ENCODE results near the gene INPP5B.
"Not testable (repeated sequence)": the region's sequence is repeated elsewhere in the genome, so short reads cannot be mapped to it uniquely, and the experiment has no call there.

INPP5B gene

GRCh38 chr1:37946703-37947360 is at the start of gene INPP5B:
Gene INPP5B (minus strand): TSS chr1:37947053. CDS start chr1:37946308, 745 bp downstream.
- Mint-ChIP-seq H3K9me3 (no peaks in the 10 kb centered on the region), H3K4me1 (peaks cover 24% of the 10 kb centered on the region), H3K36me3 (no peaks in the 10 kb centered on the region), H3K27me3 (no peaks in the 10 kb centered on the region), H3K27ac (peak within 1 kb of the TSS; percentile 82), H3K4me3 (peak within 1 kb of the TSS; percentile 85)
- peak; percentile 88 for DNase-seq
- CTCF ChIA-PET: interaction anchor here (0.7 to 1.2 kb wide), 2 partner anchors 29 to 33 kb away, joined by 3 read pairs; no protein-coding TSS in a partner anchor

GRCh38 chr1:37995751-37996345 is 49.0 kb upstream of the INPP5B start:
- peak; percentile 33 for DNase-seq
- Mint-ChIP-seq H3K36me3 (peaks cover 2% of the 10 kb centered on the region), H3K27me3 (peaks cover 3% of the 10 kb centered on the region), H3K4me3 (peak overlapping the region; percentile 41), H3K4me1 (peaks cover 39% of the 10 kb centered on the region), H3K27ac (peak overlapping the region; percentile 37), H3K9me3 (no peaks in the 10 kb centered on the region)
- CTCF ChIA-PET: no interaction called here

- H3K4me1 Mint-ChIP-seq: peaks cover 39% of the 10 kb centered on the region
These were observed 48.2 kb upstream of the INPP5B start for GRCh38 chr1:37994886-37995566.

GRCh38 chr1:37989361-37989930 is 42.6 kb upstream of the INPP5B start:
- Mint-ChIP-seq H3K4me1 (peaks cover 25% of the 10 kb centered on the region), H3K27me3 (peaks cover 7% of the 10 kb centered on the region), H3K36me3 (peaks cover 23% of the 10 kb centered on the region), H3K9me3 (no peaks in the 10 kb centered on the region), H3K4me3 (peak overlapping the region; percentile 99), H3K27ac (peak overlapping the region; percentile 92)
- peak; percentile 67 for DNase-seq
- CTCF ChIA-PET: interaction anchor here (0.6 to 4.9 kb wide), 10 partner anchors 11 to 1674 kb away, joined by 3 to 37 read pairs (median 8); no protein-coding TSS in a partner anchor

More at GRCh38 chr1:37994886-37995566, 48.2 kb upstream of the INPP5B start:
- CTCF ChIA-PET: interaction anchor here (1.6 kb wide), 1 partner anchor 19 kb away, joined by 5 read pairs; no protein-coding TSS in a partner anchor
- peaks cover 6% of the 10 kb centered on the region for H3K27me3 Mint-ChIP-seq
- no peaks in the 10 kb centered on the region for H3K9me3 Mint-ChIP-seq
- H3K36me3 Mint-ChIP-seq: peaks cover 2% of the 10 kb centered on the region
- DNase-seq: no peak
- peak overlapping the region; percentile 85 for H3K27ac Mint-ChIP-seq
- H3K4me3 Mint-ChIP-seq: peak overlapping the region; percentile 55

GRCh38 chr1:37987679-37988078 is 40.8 kb upstream of the INPP5B start:
- peaks cover 21% of the 10 kb centered on the region for H3K4me1 Mint-ChIP-seq
- peak overlapping the region; percentile 62 for H3K27ac Mint-ChIP-seq
- no peaks in the 10 kb centered on the region for H3K9me3 Mint-ChIP-seq
- DNase-seq: no peak
- peak overlapping the region; percentile 17 for H3K4me3 Mint-ChIP-seq
- peaks cover 7% of the 10 kb centered on the region for H3K27me3 Mint-ChIP-seq
- peaks cover 30% of the 10 kb centered on the region for H3K36me3 Mint-ChIP-seq
- CTCF ChIA-PET: interaction anchor here (1.3 kb wide), 1 partner anchor 38 kb away, joined by 4 read pairs; no protein-coding TSS in a partner anchor

GRCh38 chr1:37983546-37983945 is 36.7 kb upstream of the INPP5B start:
- Mint-ChIP-seq H3K27ac (no peak overlapping the region), H3K36me3 (peaks cover 59% of the 10 kb centered on the region)
- CTCF ChIA-PET: interaction anchor here (0.6 kb wide), 1 partner anchor 27 kb away, joined by 3 read pairs; no protein-coding TSS in a partner anchor

GRCh38 chr1:37978541-37978940 is 31.7 kb upstream of the INPP5B start:
- no peak overlapping the region for H3K4me3 Mint-ChIP-seq
- H3K27ac Mint-ChIP-seq: no peak overlapping the region
- DNase-seq: no peak
- H3K36me3 Mint-ChIP-seq: peaks cover 60% of the 10 kb centered on the region
- peaks cover 4% of the 10 kb centered on the region for H3K9me3 Mint-ChIP-seq
- CTCF ChIA-PET: no interaction called here
- no peaks in the 10 kb centered on the region for H3K27me3 Mint-ChIP-seq
- H3K4me1 Mint-ChIP-seq: no peaks in the 10 kb centered on the region

More at GRCh38 chr1:37983546-37983945, 36.7 kb upstream of the INPP5B start:
- Mint-ChIP-seq H3K27me3 (no peaks in the 10 kb centered on the region), H3K4me1 (peaks cover 11% of the 10 kb centered on the region), H3K4me3 (no peak overlapping the region), H3K9me3 (no peaks in the 10 kb centered on the region)
- DNase-seq: no peak

- not testable (repeated sequence) for H3K27me3 Mint-ChIP-seq, H3K9me3 Mint-ChIP-seq, H3K27ac Mint-ChIP-seq, H3K4me3 Mint-ChIP-seq, H3K4me1 Mint-ChIP-seq
- CTCF ChIA-PET: interaction anchor here (1.2 to 1.3 kb wide), 2 partner anchors 84 to 283 kb away, joined by 3 to 5 read pairs; partner anchors contain the start of gene CDCA8
- peaks cover 73% of the 10 kb centered on the region for H3K36me3 Mint-ChIP-seq
- DNase-seq: peak; percentile 25
These were observed 28.2 kb upstream of the INPP5B start for GRCh38 chr1:37975083-37975482.

- H3K4me1 Mint-ChIP-seq: no peaks in the 10 kb centered on the region
- peaks cover 4% of the 10 kb centered on the region for H3K9me3 Mint-ChIP-seq
- no peaks in the 10 kb centered on the region for H3K27me3 Mint-ChIP-seq
- no peak overlapping the region for H3K4me3 Mint-ChIP-seq
- H3K36me3 Mint-ChIP-seq: peaks cover 73% of the 10 kb centered on the region
- CTCF ChIA-PET: interaction anchor here (1.3 kb wide), 1 partner anchor 83 kb away, joined by 5 read pairs; no protein-coding TSS in a partner anchor
- H3K27ac Mint-ChIP-seq: no peak overlapping the region
- no peak for DNase-seq
These were observed 27.7 kb upstream of the INPP5B start for GRCh38 chr1:37974567-37974966.

- H3K4me3 Mint-ChIP-seq, H3K4me1 Mint-ChIP-seq, H3K27ac Mint-ChIP-seq, DNase-seq, H3K27me3 Mint-ChIP-seq, CTCF ChIA-PET, H3K9me3 Mint-ChIP-seq: not testable (repeated sequence)
- H3K36me3 Mint-ChIP-seq: peaks cover 73% of the 10 kb centered on the region
These were observed 26.8 kb upstream of the INPP5B start for GRCh38 chr1:37973684-37974083.

GRCh38 chr1:37965301-37965700 is 18.4 kb upstream of the INPP5B start:
- no peaks in the 10 kb centered on the region for H3K27me3 Mint-ChIP-seq
- H3K36me3 Mint-ChIP-seq: peaks cover 46% of the 10 kb centered on the region
- CTCF ChIA-PET: no interaction called here
- H3K4me1 Mint-ChIP-seq: no peaks in the 10 kb centered on the region
- H3K4me3 Mint-ChIP-seq: no peak overlapping the region
- H3K27ac Mint-ChIP-seq: no peak overlapping the region
- no peaks in the 10 kb centered on the region for H3K9me3 Mint-ChIP-seq
- no peak for DNase-seq

- H3K4me1 Mint-ChIP-seq: not testable (repeated sequence)
These were observed 17.3 kb upstream of the INPP5B start for GRCh38 chr1:37964106-37964505.

GRCh38 chr1:37958690-37959089 is 11.8 kb upstream of the INPP5B start:
- Mint-ChIP-seq H3K4me1 (no peaks in the 10 kb centered on the region), H3K36me3 (peaks cover 35% of the 10 kb centered on the region), H3K27me3 (no peaks in the 10 kb centered on the region), H3K9me3 (no peaks in the 10 kb centered on the region), H3K4me3 (no peak overlapping the region), H3K27ac (no peak overlapping the region)
- no peak for DNase-seq
- CTCF ChIA-PET: no interaction called here

More at GRCh38 chr1:37964106-37964505, 17.3 kb upstream of the INPP5B start:
- H3K27ac Mint-ChIP-seq, DNase-seq, CTCF ChIA-PET, H3K4me3 Mint-ChIP-seq, H3K9me3 Mint-ChIP-seq, H3K27me3 Mint-ChIP-seq: not testable (repeated sequence)
- H3K36me3 Mint-ChIP-seq: peaks cover 42% of the 10 kb centered on the region

- H3K36me3 Mint-ChIP-seq: peaks cover 26% of the 10 kb centered on the region
- peak overlapping the region; percentile 42 for H3K27ac Mint-ChIP-seq
- CTCF ChIA-PET: no interaction called here
- no peak for DNase-seq
- no peak overlapping the region for H3K4me3 Mint-ChIP-seq
- H3K4me1 Mint-ChIP-seq: no peaks in the 10 kb centered on the region
- H3K9me3 Mint-ChIP-seq: no peaks in the 10 kb centered on the region
- H3K27me3 Mint-ChIP-seq: no peaks in the 10 kb centered on the region
These were observed 8.8 kb upstream of the INPP5B start for GRCh38 chr1:37955685-37956084.

Data from activated naive CD4-positive, alpha-beta T cell treated with anti-CD3 and anti-CD28 coated beads, Interleukin-2, amount 10 ng/mL, durations not matched to agents 7 days and 5 days (primary cell).